ENCODE results near the gene CS. TPM values are rescaled to one million over a fixed set of nuclear protein-coding genes. Genes with fewer than 3 reads are reported as not detected.

Gene CS
- total and polyA plus RNA-seq, 4 donors = 43.1 to 204 (median 94.3) TPM

GRCh38 chr12:56261503-56262232 is 38.5 kb downstream of the CS start:
- peaks cover 0 to 4% (median 2%) of the 10 kb centered on the region in 4 donors for H3K36me3 ChIP-seq (ENCODE audit: control insufficient read depth in 4 of 4, insufficient read depth in 4 of 4, low read length in 4 of 4)
- 90 to 92% methylated on average over 5 of the region's 5 CpGs for WGBS, 2 donors

GRCh38 chr12:56260921-56261320 is 39.2 kb downstream of the CS start:
- no peak for ATAC-seq (ENCODE audit: insufficient read depth, low FRiP score)
- TF ChIP-seq CTCF (IDR thresholded peaks at IDR 0.05; ENCODE audit: control extremely low read depth, extremely low read depth) = no peak
- Histone ChIP-seq H3K27ac (ENCODE audit: low read depth in 1 of 2, low read length in 1 of 2) (no peak overlapping the region), H3K9me3 (ENCODE audit: control insufficient read depth in 4 of 4, insufficient read depth in 3 of 4, low read length in 3 of 4) (no peaks in the 10 kb centered on the region), H3K4me1 (ENCODE audit: control insufficient read depth in 5 of 5, insufficient read depth in 5 of 5, low read length in 5 of 5) (peaks cover 0 to 21% (median 8%) of the 10 kb centered on the region in 5 donors), H3K9ac (ENCODE audit: insufficient read depth in 1 of 2, low read length in 2 of 2) (no peak overlapping the region), H3K36me3 (ENCODE audit: control insufficient read depth in 4 of 4, insufficient read depth in 4 of 4, low read length in 4 of 4) (peaks cover 0 to 11% (median 6%) of the 10 kb centered on the region in 4 donors), H3K4me3 (no peak overlapping the region), H3K27me3 (ENCODE audit: control insufficient read depth in 3 of 3, insufficient read depth in 3 of 3, low read length in 2 of 3) (no peaks in the 10 kb centered on the region)
- WGBS, 2 donors = 93 to 94% methylated on average over 3 of the region's 3 CpGs
- no peak for DNase-seq

More at GRCh38 chr12:56261503-56262232, 38.5 kb downstream of the CS start:
- H3K9me3 ChIP-seq (ENCODE audit: control insufficient read depth in 4 of 4, insufficient read depth in 3 of 4, low read length in 3 of 4) = no peaks in the 10 kb centered on the region
- ATAC-seq (ENCODE audit: insufficient read depth, low FRiP score) (no peak), DNase-seq (no peak)
- H3K27me3 ChIP-seq (ENCODE audit: control insufficient read depth in 3 of 3, insufficient read depth in 3 of 3, low read length in 2 of 3) = no peaks in the 10 kb centered on the region
- no peak overlapping the region for H3K9ac ChIP-seq (ENCODE audit: insufficient read depth in 1 of 2, low read length in 2 of 2)
- H3K4me3 ChIP-seq = no peak overlapping the region
- H3K27ac ChIP-seq (ENCODE audit: low read depth in 1 of 2, low read length in 1 of 2) = no peak overlapping the region
- peaks cover 0 to 20% (median 5%) of the 10 kb centered on the region in 5 donors for H3K4me1 ChIP-seq (ENCODE audit: control insufficient read depth in 5 of 5, insufficient read depth in 5 of 5, low read length in 5 of 5)
- TF ChIP-seq CTCF (IDR thresholded peaks at IDR 0.05; ENCODE audit: control extremely low read depth, extremely low read depth) = no peak

- Histone ChIP-seq H3K4me3 (no peak overlapping the region), H3K4me1 (ENCODE audit: control insufficient read depth in 5 of 5, insufficient read depth in 5 of 5, low read length in 5 of 5) (peaks cover 0 to 21% (median 8%) of the 10 kb centered on the region in 5 donors), H3K9ac (ENCODE audit: insufficient read depth in 1 of 2, low read length in 2 of 2) (no peak overlapping the region), H3K27ac (ENCODE audit: low read depth in 1 of 2, low read length in 1 of 2) (no peak overlapping the region), H3K36me3 (ENCODE audit: control insufficient read depth in 4 of 4, insufficient read depth in 4 of 4, low read length in 4 of 4) (peaks cover 0 to 17% (median 10%) of the 10 kb centered on the region in 4 donors), H3K27me3 (ENCODE audit: control insufficient read depth in 3 of 3, insufficient read depth in 3 of 3, low read length in 2 of 3) (no peaks in the 10 kb centered on the region), H3K9me3 (ENCODE audit: control insufficient read depth in 4 of 4, insufficient read depth in 3 of 4, low read length in 3 of 4) (no peaks in the 10 kb centered on the region)
- DNase-seq (no peak), ATAC-seq (ENCODE audit: insufficient read depth, low FRiP score) (no peak)
- whole genome bisulfite sequencing, 2 donors = 95% methylated on average over 8 of the region's 8 CpGs
- no peak for TF ChIP-seq CTCF (IDR thresholded peaks at IDR 0.05; ENCODE audit: control extremely low read depth, extremely low read depth)
Measured at GRCh38 chr12:56260380-56260779, 39.8 kb downstream of the CS start.

Measured in lung (tissue), 12 donors.